CD4-positive, alpha-beta T cell treated with Interleukin-21 for 1 hour (primary cell): ENCODE results near the gene ERCC5.

Experiments
- DNase-seq: peaks from one replicate; pipeline ENCODE4 v3.0.0-alpha.2; 2020

The ERCC5 gene

DNA sequence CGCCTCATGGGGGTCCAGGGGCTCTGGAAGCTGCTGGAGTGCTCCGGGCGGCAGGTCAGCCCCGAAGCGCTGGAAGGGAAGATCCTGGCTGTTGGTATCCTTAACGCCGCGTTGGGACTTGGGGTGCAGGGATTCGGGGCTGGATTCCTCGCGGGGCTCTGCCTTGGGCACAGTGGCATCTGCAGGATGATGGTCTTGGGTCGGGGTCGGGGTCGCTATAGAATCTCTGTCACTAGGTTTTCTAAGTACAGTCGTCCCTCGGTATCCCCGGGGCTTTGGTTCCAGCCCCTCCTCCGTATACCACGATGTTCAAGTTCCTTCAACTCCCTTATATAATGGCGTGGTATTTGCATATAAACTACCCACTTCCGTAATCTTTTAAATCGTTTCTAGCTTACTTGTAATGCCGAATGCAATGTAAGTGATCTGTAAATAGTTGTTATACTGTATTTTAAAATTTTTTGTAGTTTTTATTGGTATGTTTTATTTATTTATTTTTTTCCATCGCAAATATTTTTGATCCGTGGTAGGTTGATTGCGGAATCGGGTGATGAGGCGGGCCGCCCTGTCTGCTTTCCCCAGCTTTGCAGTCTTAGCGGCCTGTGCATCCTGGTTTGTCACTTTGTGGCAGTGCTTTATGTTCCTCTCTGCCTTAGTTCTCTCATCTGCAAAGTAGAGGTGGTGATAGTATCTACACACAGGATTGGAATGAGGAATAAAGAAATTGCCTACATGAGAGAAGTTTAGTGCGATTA lies 606 bp downstream of the ERCC5 start:
- DNase-seq, result peak; percentile 58

DNA sequence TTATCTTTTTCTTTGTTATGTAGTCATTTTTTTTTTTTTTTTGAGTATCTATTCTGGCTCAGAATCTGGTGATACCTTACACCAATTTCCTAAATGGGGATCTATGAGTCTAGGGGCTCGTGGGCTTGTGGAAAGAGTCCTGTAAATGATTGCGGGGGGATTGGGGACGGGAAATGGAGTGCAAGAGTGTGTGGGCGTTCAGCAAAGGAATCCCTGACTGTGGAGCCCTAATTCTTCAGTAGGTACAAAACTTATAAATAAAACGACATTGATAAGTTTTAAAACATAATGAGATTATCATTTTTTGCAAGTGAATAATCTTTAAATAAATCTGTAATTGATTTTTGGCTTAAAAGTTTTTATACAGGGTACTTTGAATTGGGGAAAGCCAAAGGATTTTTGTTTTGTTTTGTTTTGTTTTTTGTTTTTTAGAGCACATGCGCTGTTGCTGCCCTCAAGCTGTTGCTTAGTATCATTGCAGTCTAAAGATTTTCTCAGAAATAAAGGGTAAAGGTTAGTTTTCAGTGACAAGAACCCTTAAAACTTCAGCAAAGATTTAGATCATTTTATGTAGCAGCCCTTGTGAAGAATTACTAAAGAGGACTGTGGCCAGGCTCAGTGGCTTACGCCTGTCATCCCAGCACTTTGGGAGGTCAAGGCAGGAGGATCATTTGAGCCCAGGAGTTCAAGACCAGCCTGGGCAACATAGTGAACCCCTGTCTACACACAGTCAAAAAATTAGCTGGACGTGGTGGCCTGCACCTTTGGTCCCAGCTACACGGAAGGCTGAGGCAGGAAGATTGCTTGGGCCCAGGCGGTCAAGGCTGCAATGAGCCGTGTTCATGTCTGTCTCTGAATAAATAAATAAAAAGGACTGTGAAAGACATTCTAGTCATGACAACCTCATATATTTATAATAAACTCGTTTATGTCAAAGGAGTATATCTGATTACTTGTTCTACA lies 1.7 kb downstream of the ERCC5 start:
- peak; percentile 50 for DNase-seq

DNA sequence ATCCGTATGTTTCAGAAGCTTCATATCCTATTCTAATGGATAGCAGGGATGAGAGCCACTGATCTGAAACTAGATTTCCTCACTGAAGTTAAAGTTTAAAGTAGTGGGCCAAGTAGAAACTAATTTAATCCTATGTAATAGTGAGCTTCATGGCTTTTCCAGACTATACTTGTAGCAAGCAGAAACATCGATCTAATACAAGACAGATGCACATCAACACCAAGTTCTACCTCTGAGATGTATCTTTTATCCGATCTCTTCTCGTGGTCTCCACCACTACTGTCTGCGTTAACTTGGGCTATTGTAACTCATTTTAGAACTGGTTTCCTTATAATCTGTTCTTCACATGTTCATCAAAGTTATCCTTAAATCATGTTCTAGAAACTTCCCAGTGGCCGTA lies 3.1 kb downstream of the ERCC5 start:
- DNase-seq, result no peak

DNA sequence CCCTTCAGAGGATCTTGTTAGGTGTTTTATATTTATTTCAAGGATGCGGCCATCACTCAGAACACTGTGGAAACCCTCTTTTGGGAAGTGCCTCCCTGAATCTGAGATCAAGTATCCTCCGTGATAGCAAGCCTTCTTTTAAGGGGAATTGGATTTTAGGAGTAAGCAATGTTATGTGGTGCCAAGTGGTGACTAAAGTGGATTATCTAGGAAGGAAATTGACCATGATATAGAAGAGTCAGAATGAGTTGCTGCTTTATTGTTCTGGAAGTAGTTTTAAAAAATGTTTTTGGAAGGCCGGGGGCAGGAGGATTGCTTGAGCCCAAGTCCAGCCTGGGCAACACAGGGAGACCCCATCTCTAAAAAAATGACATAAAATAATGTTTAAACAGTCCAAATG lies 6.7 kb downstream of the ERCC5 start:
- DNase-seq, result no peak

DNA sequence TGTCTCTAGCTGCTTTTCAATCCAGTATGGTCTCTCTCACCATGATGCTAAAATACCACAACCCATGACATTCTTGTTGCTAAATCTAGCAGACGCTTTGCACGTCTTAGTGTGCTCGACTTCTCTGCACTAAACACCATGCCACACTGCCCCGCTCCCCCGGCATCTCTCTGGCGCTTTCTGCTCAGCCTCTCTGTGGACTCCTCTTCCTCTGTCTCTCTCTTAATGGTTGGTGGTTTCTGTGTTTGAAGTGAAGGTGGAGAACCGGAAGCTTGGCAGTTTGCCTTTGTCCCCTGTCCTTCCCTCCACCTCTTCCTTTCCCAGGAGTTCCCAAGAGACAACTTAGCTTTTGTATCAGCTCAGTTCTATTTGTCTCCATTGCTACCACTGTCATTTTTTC lies 8.8 kb downstream of the ERCC5 start:
- DNase-seq, result peak; percentile 17

- no peak for DNase-seq
Measured at GRCh38 chr13:102856557-102856956, 10.7 kb downstream of the ERCC5 start.

GRCh38 chr13:102862624-102863210 lies 16.9 kb downstream of the ERCC5 start:
- DNase-seq, result no peak

- no peak for DNase-seq
Measured at GRCh38 chr13:102863590-102863989, 17.8 kb downstream of the ERCC5 start.

DNA sequence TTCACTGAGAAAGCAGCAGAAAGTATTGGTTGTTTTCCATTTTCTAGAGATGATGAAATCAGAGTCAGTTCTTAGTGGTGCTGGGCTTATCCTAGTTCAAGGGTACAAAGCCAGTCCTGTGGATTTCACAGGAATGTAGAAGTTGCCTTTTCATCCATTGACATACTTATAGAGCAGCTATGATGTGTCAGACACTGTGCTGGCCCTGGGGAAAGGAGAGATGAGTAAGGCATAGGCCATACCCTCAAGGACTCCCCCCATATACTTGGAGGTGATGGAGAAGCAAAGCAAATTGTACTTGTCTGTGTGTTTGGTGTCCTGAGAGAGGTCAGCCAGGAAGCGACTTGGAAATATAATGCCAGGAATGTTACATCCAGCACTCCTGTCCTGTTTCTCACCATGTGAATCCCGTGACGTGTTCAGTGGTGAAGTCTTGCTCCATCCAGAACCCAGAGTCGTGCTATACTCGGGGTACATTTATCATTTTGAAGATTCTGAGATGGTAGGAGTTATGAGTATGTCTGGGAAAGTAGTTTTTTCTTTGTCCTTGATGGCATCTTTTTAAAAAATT lies 22.6 kb downstream of the ERCC5 start:
- no peak for DNase-seq

DNA sequence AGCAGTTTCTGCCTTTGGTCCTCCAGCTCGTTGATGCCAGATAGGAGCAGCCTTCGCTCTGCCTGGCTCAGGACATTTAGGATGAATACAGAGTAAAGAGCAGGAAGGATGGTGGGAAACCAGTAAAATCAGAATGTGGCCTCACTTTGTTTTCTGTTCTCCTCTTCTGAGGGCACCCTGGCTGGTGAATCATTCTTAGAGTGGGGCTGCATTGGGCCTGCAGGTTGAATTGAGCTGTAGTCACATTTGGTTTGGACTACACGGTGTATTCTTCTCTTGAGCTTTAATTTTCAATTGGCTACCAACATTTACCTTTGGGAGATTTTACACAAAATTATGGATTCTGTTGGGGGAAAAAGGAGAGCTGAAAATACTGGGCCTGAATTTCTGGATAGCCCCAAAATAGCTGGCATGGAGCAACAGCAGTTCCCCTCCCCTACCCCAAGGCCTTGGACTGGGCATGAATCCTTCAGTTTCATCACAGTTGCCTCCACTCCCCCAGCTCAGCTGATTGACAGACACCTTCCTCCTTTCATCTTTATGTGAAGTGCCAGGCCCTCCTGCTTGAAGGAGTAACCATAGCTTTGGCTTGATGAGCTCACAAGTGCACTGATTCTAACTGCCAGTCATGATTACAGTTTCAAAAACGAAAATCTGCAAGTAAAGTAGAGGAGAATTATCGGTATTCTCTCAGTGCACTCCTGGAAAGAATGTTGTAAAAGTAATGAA lies 24.3 kb downstream of the ERCC5 start:
- DNase-seq, result no peak

GRCh38 chr13:102870677-102871415 lies 25.0 kb downstream of the ERCC5 start:
- DNase-seq, result peak; percentile 56

GRCh38 chr13:102872131-102872530 lies 26.3 kb downstream of the ERCC5 start:
- DNase-seq, result no peak

GRCh38 chr13:102872531-102872930 lies 26.7 kb downstream of the ERCC5 start:
- no peak for DNase-seq

DNA sequence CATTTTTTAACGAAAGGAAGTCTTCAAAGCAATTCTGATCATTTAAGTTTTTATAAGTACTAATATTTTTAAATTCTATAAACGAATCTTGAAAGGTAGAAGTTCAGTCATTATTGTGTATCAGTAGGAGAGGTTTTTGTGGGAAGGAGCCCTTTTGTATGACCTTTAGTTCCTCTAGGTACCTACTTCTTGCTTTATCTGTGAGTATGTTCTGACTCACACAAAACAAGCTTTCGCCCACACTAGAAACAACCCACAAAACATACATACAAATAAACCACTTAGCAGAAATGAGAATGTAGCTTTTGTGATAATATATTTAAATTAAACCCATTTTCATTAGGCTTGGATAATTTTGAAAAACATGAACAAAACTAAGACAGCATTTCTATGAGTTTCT lies 27.8 kb downstream of the ERCC5 start:
- no peak for DNase-seq

DNA sequence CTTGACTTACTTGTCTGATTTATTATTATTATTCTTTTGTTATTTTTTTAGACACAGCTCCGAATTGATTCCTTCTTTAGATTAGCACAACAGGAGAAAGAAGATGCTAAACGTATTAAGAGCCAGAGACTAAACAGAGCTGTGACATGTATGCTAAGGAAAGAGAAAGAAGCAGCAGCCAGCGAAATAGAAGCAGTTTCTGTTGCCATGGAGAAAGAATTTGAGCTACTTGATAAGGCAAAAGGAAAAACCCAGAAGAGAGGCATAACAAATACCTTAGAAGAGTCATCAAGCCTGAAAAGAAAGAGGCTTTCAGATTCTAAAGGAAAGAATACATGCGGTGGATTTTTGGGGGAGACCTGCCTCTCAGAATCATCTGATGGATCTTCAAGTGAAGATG lies 29.4 kb downstream of the ERCC5 start:
- no peak for DNase-seq

- no peak for DNase-seq
Measured at GRCh38 chr13:102877303-102877702, 31.5 kb downstream of the ERCC5 start.

- no peak for DNase-seq
Measured at GRCh38 chr13:102878481-102878880, 32.6 kb downstream of the ERCC5 start.

DNA sequence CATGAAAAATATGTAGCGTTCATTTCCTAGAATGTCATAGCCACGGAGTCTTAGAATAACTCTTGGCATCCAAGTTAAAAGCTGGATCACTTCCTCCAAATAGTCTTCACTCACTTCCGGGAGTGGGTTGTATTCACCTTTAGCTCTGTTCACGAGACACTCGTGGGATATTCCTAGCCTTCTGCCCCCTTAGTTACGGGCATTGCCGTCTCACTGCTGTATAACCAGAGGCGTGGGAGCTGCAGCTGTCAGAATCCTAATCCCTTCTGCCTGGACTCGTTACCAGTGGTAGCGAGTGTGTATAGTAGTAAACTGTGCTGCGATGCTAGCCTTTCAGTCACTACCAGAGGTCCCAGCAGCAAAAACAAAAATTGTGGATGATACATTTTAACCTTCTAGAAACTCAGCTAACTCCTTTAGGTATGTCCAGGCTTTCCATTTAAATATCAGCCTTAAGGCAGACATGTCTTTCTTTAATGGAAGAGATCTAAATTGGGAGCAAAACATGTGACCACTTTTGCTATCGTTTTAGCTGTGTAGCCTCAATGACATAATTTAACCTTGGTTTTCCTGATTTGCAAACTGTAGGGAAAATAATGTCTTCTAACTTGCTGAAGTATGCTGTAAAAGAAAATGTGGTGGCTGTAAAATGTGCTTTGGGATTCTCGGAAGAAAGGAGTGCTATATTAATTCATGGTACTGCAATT lies 34.1 kb downstream of the ERCC5 start:
- DNase-seq, result no peak

GRCh38 chr13:102881819-102882686 lies 36.2 kb downstream of the ERCC5 start:
- no peak for DNase-seq

GRCh38 chr13:102892503-102892902 lies 46.7 kb downstream of the ERCC5 start:
- no peak for DNase-seq
